ENCODE data around the gene RPS6KB1. TPM values are rescaled to one million over a fixed set of nuclear protein-coding genes. Genes with fewer than 3 reads are reported as not detected.
"Not testable (repeated sequence)": the region's sequence is repeated elsewhere in the genome, so short reads cannot be mapped to it uniquely, and the experiment has no call there.

RPS6KB1 gene
- total and polyA plus RNA-seq, 2 experiments from 2014 or later = 23.3 to 31.4 TPM

GRCh38 chr17:59846394-59847165 is 46.3 kb upstream of the RPS6KB1 start:
- 3 to 4% methylated on average over 7 of the region's 7 CpGs for WGBS, 2 experiments (ENCODE audit: low coverage in 1 of 2, low lambda C conversion rate in 2 of 2, missing lambda C conversion rate in 2 of 2)
- H3K4me2 ChIP-seq (ENCODE audit: unreplicated experiment) = peak overlapping the region; percentile 63
- H3K9me2 ChIP-seq (ENCODE audit: insufficient read depth) = no peaks in the 10 kb centered on the region
- peaks cover 62% of the 10 kb centered on the region for H3F3A ChIP-seq (ENCODE audit: insufficient read depth)
- peaks cover 43% of the 10 kb centered on the region for H3K4me1 ChIP-seq (ENCODE audit: insufficient read depth)
- in situ Hi-C loops (cut with MboI) = no loop called here
- H2AFZ ChIP-seq = no peak overlapping the region
- peaks cover 6% of the 10 kb centered on the region for H3K36me3 ChIP-seq (ENCODE audit: low read depth)
- peak; percentile 84 for DNase-seq
- no peaks in the 10 kb centered on the region for H3K9me3 ChIP-seq (ENCODE audit: low read depth)
- H3K27ac ChIP-seq = peak overlapping the region; percentile 99
- no peaks in the 10 kb centered on the region for H3K27me3 ChIP-seq (replicated peaks; ENCODE audit: insufficient read depth)
- peak overlapping the region; percentile 99 for H3K9ac ChIP-seq
- no peak for TF ChIP-seq EZH2 (IDR thresholded peaks at IDR 0.05; ENCODE audit: insufficient read depth, poor library complexity, severe bottlenecking)
- no peak for TF ChIP-seq EZH2phosphoT487 (IDR thresholded peaks at IDR 0.05; ENCODE audit: insufficient read depth, low read depth)
- H3K79me2 ChIP-seq (ENCODE audit: insufficient read depth) = peaks cover 8% of the 10 kb centered on the region
- no peaks in the 10 kb centered on the region for H4K20me1 ChIP-seq (ENCODE audit: insufficient read depth)
- peak overlapping the region; percentile 32 for H3K4me3 ChIP-seq

- no peaks in the 10 kb centered on the region for H3K9me3 ChIP-seq (ENCODE audit: low read depth)
- WGBS, 2 experiments (ENCODE audit: low coverage in 1 of 2, low lambda C conversion rate in 2 of 2, missing lambda C conversion rate in 2 of 2) = 93 to 100% methylated on average over 6 of the region's 6 CpGs
- peaks cover 54% of the 10 kb centered on the region for H3K4me1 ChIP-seq (ENCODE audit: insufficient read depth)
- H3K9ac ChIP-seq = no peak overlapping the region
- no peaks in the 10 kb centered on the region for H3K36me3 ChIP-seq (ENCODE audit: low read depth)
- 0 out of 2 replicates have a peak overlapping the region, but pooled peaks have one; percentile 12 for H3K27ac ChIP-seq
- no peak for DNase-seq
- H4K20me1 ChIP-seq (ENCODE audit: insufficient read depth) = no peaks in the 10 kb centered on the region
- no peak overlapping the region for H3K4me3 ChIP-seq
- peaks cover 66% of the 10 kb centered on the region for H3F3A ChIP-seq (ENCODE audit: insufficient read depth)
- no peaks in the 10 kb centered on the region for H3K27me3 ChIP-seq (replicated peaks; ENCODE audit: insufficient read depth)
- H3K4me2 ChIP-seq (ENCODE audit: unreplicated experiment) = no peak overlapping the region
- no peaks in the 10 kb centered on the region for H3K9me2 ChIP-seq (ENCODE audit: insufficient read depth)
- no peak overlapping the region for H2AFZ ChIP-seq
- H3K79me2 ChIP-seq (ENCODE audit: insufficient read depth) = no peaks in the 10 kb centered on the region
- in situ Hi-C loops (cut with MboI) = no loop called here
- TF ChIP-seq EZH2 (IDR thresholded peaks at IDR 0.05; ENCODE audit: insufficient read depth, poor library complexity, severe bottlenecking) (no peak), EZH2phosphoT487 (IDR thresholded peaks at IDR 0.05; ENCODE audit: insufficient read depth, low read depth) (no peak)
Measured at GRCh38 chr17:59848385-59848668, 44.6 kb upstream of the RPS6KB1 start.

- H4K20me1 ChIP-seq (ENCODE audit: insufficient read depth) = no peaks in the 10 kb centered on the region
- no peak for TF ChIP-seq EZH2 (IDR thresholded peaks at IDR 0.05; ENCODE audit: insufficient read depth, poor library complexity, severe bottlenecking)
- TF ChIP-seq EZH2phosphoT487 (IDR thresholded peaks at IDR 0.05; ENCODE audit: insufficient read depth, low read depth) = no peak
- H3K9ac ChIP-seq = no peak overlapping the region
- 0 out of 2 replicates have a peak overlapping the region, but pooled peaks have one; percentile 12 for H3K27ac ChIP-seq
- 58 to 65% methylated on average over 7 of the region's 7 CpGs for WGBS, 2 experiments (ENCODE audit: low coverage in 1 of 2, low lambda C conversion rate in 2 of 2, missing lambda C conversion rate in 2 of 2)
- H3F3A ChIP-seq (ENCODE audit: insufficient read depth) = peaks cover 63% of the 10 kb centered on the region
- no peaks in the 10 kb centered on the region for H3K9me3 ChIP-seq (ENCODE audit: low read depth)
- no peak overlapping the region for H3K4me3 ChIP-seq
- in situ Hi-C loops (cut with MboI) = no loop called here
- no peaks in the 10 kb centered on the region for H3K79me2 ChIP-seq (ENCODE audit: insufficient read depth)
- H3K36me3 ChIP-seq (ENCODE audit: low read depth) = no peaks in the 10 kb centered on the region
- no peak overlapping the region for H2AFZ ChIP-seq
- H3K4me2 ChIP-seq (ENCODE audit: unreplicated experiment) = no peak overlapping the region
- H3K9me2 ChIP-seq (ENCODE audit: insufficient read depth) = no peaks in the 10 kb centered on the region
- peaks cover 58% of the 10 kb centered on the region for H3K4me1 ChIP-seq (ENCODE audit: insufficient read depth)
- no peaks in the 10 kb centered on the region for H3K27me3 ChIP-seq (replicated peaks; ENCODE audit: insufficient read depth)
- peak; percentile 60 for DNase-seq
Measured at GRCh38 chr17:59848778-59849177, 44.1 kb upstream of the RPS6KB1 start.

GRCh38 chr17:59850311-59850710 is 42.6 kb upstream of the RPS6KB1 start:
- H3K9ac ChIP-seq; H3K36me3 ChIP-seq (ENCODE audit: low read depth); DNase-seq; H3K9me3 ChIP-seq (ENCODE audit: low read depth); H4K20me1 ChIP-seq (ENCODE audit: insufficient read depth); in situ Hi-C loops (cut with MboI); H3K27ac ChIP-seq; H3K9me2 ChIP-seq (ENCODE audit: insufficient read depth); H3K79me2 ChIP-seq (ENCODE audit: insufficient read depth); H3K4me2 ChIP-seq (ENCODE audit: unreplicated experiment); H3K27me3 ChIP-seq (replicated peaks; ENCODE audit: insufficient read depth); H3K4me3 ChIP-seq; H2AFZ ChIP-seq: not testable (repeated sequence)
- 93 to 94% methylated on average over 14 to 15 of the region's 15 CpGs for WGBS, 2 experiments (ENCODE audit: low coverage in 1 of 2, low lambda C conversion rate in 2 of 2, missing lambda C conversion rate in 2 of 2)
- peaks cover 54% of the 10 kb centered on the region for H3F3A ChIP-seq (ENCODE audit: insufficient read depth)
- H3K4me1 ChIP-seq (ENCODE audit: insufficient read depth) = peaks cover 51% of the 10 kb centered on the region

Measured in GM23248 (cell line).